Measurements from ENCODE around the gene GAS2L2. TPM values are rescaled to one million over a fixed set of nuclear protein-coding genes. Genes with fewer than 3 reads are reported as not detected.

GAS2L2 gene
- total RNA-seq, 1 experiment from 2014 or later: not detected

GRCh38 chr17:35775583-35775982, 22.5 kb upstream of the GAS2L2 start:
- no peaks in the 10 kb centered on the region for H3K36me3 ChIP-seq (ENCODE audit: control insufficient read depth, insufficient read depth, low read length)
- no peaks in the 10 kb centered on the region for H3K27me3 ChIP-seq (ENCODE audit: control insufficient read depth, insufficient read depth, low read length)
- intact Hi-C loops (cut with micrococcal nuclease; ENCODE audit: unreplicated experiment) (no loop called here), in situ Hi-C loops (cut with HindIII; ENCODE audit: low pct_unique_long_range_greater_than_20kb, low sequenced_read_pairs) (no loop called here)
- no peaks in the 10 kb centered on the region for H3K9me3 ChIP-seq (ENCODE audit: control insufficient read depth, insufficient read depth, low read depth, low read length)
- H3K4me1 ChIP-seq (ENCODE audit: control insufficient read depth, insufficient read depth, low read length): 0 out of 2 replicates have a peak, but pooled peaks cover 7% of the 10 kb centered on the region
- DNase-seq (ENCODE audit: low read depth, low spot score): no peak
- POLR2A ChIA-PET: interaction anchor here (0.6 to 0.7 kb wide), 2 partner anchors 11 to 32 kb away, joined by 3 to 8 read pairs; no protein-coding TSS in a partner anchor
- H3K27ac ChIP-seq (ENCODE audit: low read length): no peak overlapping the region
- CTCF ChIA-PET: no interaction called here
- BruUV-seq (replicated peaks): no TSS peak
- no peak for ATAC-seq
- TF ChIP-seq CTCF (IDR thresholded peaks at IDR 0.05) (no peak), POLR2AphosphoS5 (IDR thresholded peaks at IDR 0.05; ENCODE audit: low read depth, low read length) (no peak), TCF7L2 (IDR thresholded peaks at IDR 0.05; ENCODE audit: low read depth, low read length) (no peak), REST (IDR thresholded peaks at IDR 0.05; ENCODE audit: insufficient read depth in 1 of 2, low read depth in 2 of 2, low read length in 1 of 2) (no peak), SIN3A (IDR thresholded peaks at IDR 0.05; ENCODE audit: borderline replicate concordance, insufficient read depth, low read depth, low read length) (no peak)
- no peak overlapping the region for H3K4me3 ChIP-seq (ENCODE audit: low read depth in 2 of 2, low read length in 2 of 2)

- no TSS peak for BruUV-seq (replicated peaks)
- TF ChIP-seq POLR2AphosphoS5 (IDR thresholded peaks at IDR 0.05; ENCODE audit: low read depth, low read length) (no peak), TCF7L2 (IDR thresholded peaks at IDR 0.05; ENCODE audit: low read depth, low read length) (no peak), SIN3A (IDR thresholded peaks at IDR 0.05; ENCODE audit: borderline replicate concordance, insufficient read depth, low read depth, low read length) (no peak), REST (IDR thresholded peaks at IDR 0.05; ENCODE audit: insufficient read depth in 1 of 2, low read depth in 2 of 2, low read length in 1 of 2) (no peak), CTCF (IDR thresholded peaks at IDR 0.05) (no peak)
- H3K4me3 ChIP-seq (ENCODE audit: low read depth in 2 of 2, low read length in 2 of 2): no peak overlapping the region
- intact Hi-C loops (cut with micrococcal nuclease; ENCODE audit: unreplicated experiment): no loop called here
- no peak overlapping the region for H3K27ac ChIP-seq (ENCODE audit: low read length)
- in situ Hi-C loops (cut with HindIII; ENCODE audit: low pct_unique_long_range_greater_than_20kb, low sequenced_read_pairs): no loop called here
- CTCF ChIA-PET: no interaction called here
- no peaks in the 10 kb centered on the region for H3K36me3 ChIP-seq (ENCODE audit: control insufficient read depth, insufficient read depth, low read length)
- ATAC-seq: no peak
- DNase-seq (ENCODE audit: low read depth, low spot score): no peak
- no peaks in the 10 kb centered on the region for H3K27me3 ChIP-seq (ENCODE audit: control insufficient read depth, insufficient read depth, low read length)
- POLR2A ChIA-PET: interaction anchor here (0.6 kb wide), 1 partner anchor 35 kb away, joined by 3 read pairs; no protein-coding TSS in a partner anchor
- H3K9me3 ChIP-seq (ENCODE audit: control insufficient read depth, insufficient read depth, low read depth, low read length): no peaks in the 10 kb centered on the region
- 0 out of 2 replicates have a peak, but pooled peaks cover 7% of the 10 kb centered on the region for H3K4me1 ChIP-seq (ENCODE audit: control insufficient read depth, insufficient read depth, low read length)
Measured at GRCh38 chr17:35775039-35775438, 22.0 kb upstream of the GAS2L2 start.

Data from Panc1 (cell line).